IMR-90 (cell line): ENCODE measurements around the gene CTAGE1. TPM values are rescaled to one million over a fixed set of nuclear protein-coding genes. Genes with fewer than 3 reads are reported as not detected.
A peak's percentile ranks its signal among the peaks of the same experiment; 100 is the strongest.

Source experiments
- ATAC-seq: fragments of 200-7000 bp; cut with Tn5 transposase; 2 replicates; pipeline ENCODE4 v1.9.1; 2020; ENCODE audit warnings: low read depth, mild to moderate bottlenecking, moderate library complexity
- BruUV-seq: library from RNA; stranded (reverse); fragments of 400-500 nt; replicated peaks from 2 replicates; lab custom pipeline; 2021; lab: Mats Ljungman, UMichigan
- CTCF ChIA-PET: fragments of 300-600 bp; formaldehyde crosslinking; extraction: SDS; loops from one replicate; lab custom pipeline; 2021; ENCODE audit warnings: antibody characterized with exemption; lab: Yijun Ruan, JAX
- POLR2A ChIA-PET: fragments of 300-600 bp; sonication (Branson Sonifier 250); formaldehyde crosslinking; loops from one replicate; lab custom pipeline; 2022; ENCODE audit warnings: antibody characterized with exemption; ENCODE audit not compliant: unreplicated experiment; lab: Charles Lee
- DNase-seq: peaks from one replicate; pipeline ENCODE4 v3.0.0; 2013
- H2AFZ ChIP-seq: replicated peaks from 2 replicates; pipeline ENCODE3; 2013; ENCODE audit warnings: low read length, mild to moderate bottlenecking; ENCODE audit not compliant: poor library complexity
- H2AK5ac ChIP-seq: 2 replicates; pipeline ENCODE4 v1.6.1; 2013; ENCODE audit warnings: low read depth, low read length, inconsistent platforms
- H2AK9ac ChIP-seq: replicated peaks from 2 replicates; pipeline ENCODE3; 2013; ENCODE audit warnings: mild to moderate bottlenecking, low read depth, low read length, moderate library complexity; ENCODE audit not compliant: poor library complexity
- H2BK120ac ChIP-seq: 2 replicates; pipeline ENCODE4 v1.6.1; 2013; ENCODE audit warnings: low read depth, low read length, inconsistent platforms
- H2BK15ac ChIP-seq: 3 replicates; pipeline ENCODE4 v1.6.1; 2013; ENCODE audit warnings: low read depth, low read length, inconsistent platforms
- H2BK20ac ChIP-seq: 2 replicates; pipeline ENCODE4 v1.6.1; 2013; ENCODE audit warnings: low read depth, mild to moderate bottlenecking, inconsistent platforms, low read length, moderate library complexity
- H2BK5ac ChIP-seq: 2 replicates; pipeline ENCODE4 v1.6.1; 2013; ENCODE audit warnings: mild to moderate bottlenecking, low read depth, low read length, inconsistent platforms; ENCODE audit not compliant: poor library complexity, severe bottlenecking
- H3K14ac ChIP-seq: replicated peaks from 2 replicates; pipeline ENCODE4 v1.6.1; 2013; ENCODE audit warnings: low read depth, low read length, inconsistent platforms
- H3K18ac ChIP-seq: 2 replicates; pipeline ENCODE4 v1.6.1; 2013; ENCODE audit warnings: low read depth, low read length, control low read depth
- H3K23ac ChIP-seq: 2 replicates; pipeline ENCODE4 v1.6.1; 2013; ENCODE audit warnings: low read depth, low read length, inconsistent platforms
- H3K27ac ChIP-seq: 2 replicates; pipeline ENCODE4 v1.5.1; 2013; ENCODE audit warnings: mild to moderate bottlenecking, control low read depth, low read length; ENCODE audit not compliant: insufficient read depth
- H3K27me3 ChIP-seq: 2 replicates; pipeline ENCODE4 v1.6.1; 2013; ENCODE audit warnings: low read length; ENCODE audit not compliant: control insufficient read depth, insufficient read depth
- H3K36me3 ChIP-seq: 2 replicates; pipeline ENCODE4 v1.6.1; 2013; ENCODE audit warnings: low read length, mixed read lengths; ENCODE audit not compliant: control insufficient read depth, insufficient read depth
- H3K4ac ChIP-seq: 2 replicates; pipeline ENCODE4 v1.6.1; 2013; ENCODE audit warnings: low read depth, low read length, inconsistent platforms
- H3K4me1 ChIP-seq: 2 replicates; pipeline ENCODE4 v1.6.1; 2013; ENCODE audit warnings: low read length, mixed read lengths; ENCODE audit not compliant: control insufficient read depth, insufficient read depth
- H3K4me2 ChIP-seq: 2 replicates; pipeline ENCODE4 v1.6.1; 2013; ENCODE audit warnings: low read depth, mild to moderate bottlenecking, control low read depth, low read length, moderate library complexity
- H3K4me3 ChIP-seq: 2 replicates; pipeline ENCODE4 v1.5.1; 2013; ENCODE audit warnings: low read depth, mild to moderate bottlenecking, control low read depth, low read length, moderate library complexity; ENCODE audit not compliant: insufficient read depth
- H3K56ac ChIP-seq: 2 replicates; pipeline ENCODE4 v1.6.1; 2013; ENCODE audit warnings: low read length, inconsistent platforms; ENCODE audit not compliant: insufficient read depth; ENCODE audit errors: extremely low read depth
- H3K79me1 ChIP-seq, 2 experiments: 2 replicates each; pipeline ENCODE4 v1.6.1; 2013; ENCODE audit warnings: low read length in 2 of 2, inconsistent platforms in 1 of 2, low read depth in 1 of 2
- H3K9ac ChIP-seq: 2 replicates; pipeline ENCODE4 v1.6.1; 2013; ENCODE audit warnings: low read depth, low read length, control low read depth
- H3K9me1 ChIP-seq: 2 replicates; pipeline ENCODE4 v1.6.1; 2013; ENCODE audit warnings: low read length, inconsistent platforms; ENCODE audit not compliant: insufficient read depth
- H3K9me3 ChIP-seq: 2 replicates; pipeline ENCODE4 v1.6.1; 2013; ENCODE audit warnings: low read length; ENCODE audit not compliant: control insufficient read depth, insufficient read depth
- H4K20me1 ChIP-seq: 2 replicates; pipeline ENCODE4 v1.6.1; 2013; ENCODE audit warnings: low read length, inconsistent platforms; ENCODE audit not compliant: insufficient read depth
- H4K5ac ChIP-seq: 2 replicates; pipeline ENCODE4 v1.6.1; 2013; ENCODE audit warnings: mild to moderate bottlenecking, low read depth, low read length, control low read depth
- H4K8ac ChIP-seq, 2 experiments: 2 replicates each; pipeline ENCODE4 v1.6.1; 2013; ENCODE audit warnings: low read depth in 2 of 2, low read length in 2 of 2, control low read depth in 1 of 2, inconsistent platforms in 1 of 2
- H4K91ac ChIP-seq: 2 replicates; pipeline ENCODE4 v1.6.1; 2013; ENCODE audit warnings: low read depth, low read length, inconsistent platforms; ENCODE audit not compliant: insufficient read depth
- CHD1 ChIP-seq: IDR thresholded peaks from 2 replicates; pipeline ENCODE4 v1.6.1; 2012; ENCODE audit warnings: low read depth, low read length, improper control_type of control experiment
- RAD21 ChIP-seq: IDR thresholded peaks from 2 replicates; pipeline ENCODE4 v1.6.1; 2012; ENCODE audit warnings: low read length, improper control_type of control experiment
- RCOR1 ChIP-seq: IDR thresholded peaks from 2 replicates; pipeline ENCODE4 v1.6.1; 2012; ENCODE audit warnings: mild to moderate bottlenecking, low read length, improper control_type of control experiment; ENCODE audit not compliant: insufficient replicate concordance
- RFX5 ChIP-seq: IDR thresholded peaks from 2 replicates; pipeline ENCODE4 v1.8.0; 2012; ENCODE audit warnings: low read depth, mild to moderate bottlenecking, low read length, moderate library complexity
- WGBS, 2 experiments: methylation state at CpG; one replicate each; pipeline versions ENCODE4 v1.1.5 to v1.1.7; 2013; ENCODE audit warnings: missing lambda C conversion rate in 2 of 2; ENCODE audit not compliant: insufficient read length in 1 of 2; ENCODE audit errors: extremely low coverage in 2 of 2; 5-methylcytosine and 5-hydroxymethylcytosine counted together
- dilution Hi-C: fragments of 300-500 bp; cut with HindIII; formaldehyde crosslinking; loops from one replicate; pipeline ENCODE4 v1.14.3; 2018; ENCODE audit warnings: low sequenced_read_pairs; ENCODE audit not compliant: unreplicated experiment
- in situ Hi-C: fragments of 300-500 bp; cut with MboI; formaldehyde crosslinking; loops from 3 replicates; pipeline ENCODE4 v1.14.3; 2019; ENCODE audit warnings: low sequenced_read_pairs, inconsistent platforms, mixed read lengths
- intact Hi-C: fragments of 100-400 bp; cut with micrococcal nuclease; formaldehyde crosslinking; loops from 2 replicates; pipeline ENCODE4 v1.10.0; 2022
- polyA plus RNA-seq, 3 experiments: library from polyadenylated mRNA; depleted of rRNA; stranded (reverse); fragments of >200 nt; gene quantifications; 2 replicates each; pipeline ENCODE4 v1.2.3, GENCODE V29; 2012; ENCODE audit warnings: low replicate concordance in 1 of 3
- total RNA-seq: library from RNA; depleted of rRNA; stranded (reverse); fragments of >200 nt; gene quantifications from 2 replicates; pipeline ENCODE4 v1.2.3, GENCODE V29; 2012
- TF ChIP-seq, protein P1 (sequence below): fragments of 150-350 bp; IDR thresholded peaks from 2 replicates; pipeline ENCODE4 v1.6.1; 2016; ENCODE audit warnings: low read depth, mild to moderate bottlenecking, low read length, moderate library complexity, borderline replicate concordance

The CTAGE1 gene
- total and polyA plus RNA-seq, 2 of the 4 experiments (the other 2 are of a cell fraction): 0.09 TPM; not detected in 1

DNA sequence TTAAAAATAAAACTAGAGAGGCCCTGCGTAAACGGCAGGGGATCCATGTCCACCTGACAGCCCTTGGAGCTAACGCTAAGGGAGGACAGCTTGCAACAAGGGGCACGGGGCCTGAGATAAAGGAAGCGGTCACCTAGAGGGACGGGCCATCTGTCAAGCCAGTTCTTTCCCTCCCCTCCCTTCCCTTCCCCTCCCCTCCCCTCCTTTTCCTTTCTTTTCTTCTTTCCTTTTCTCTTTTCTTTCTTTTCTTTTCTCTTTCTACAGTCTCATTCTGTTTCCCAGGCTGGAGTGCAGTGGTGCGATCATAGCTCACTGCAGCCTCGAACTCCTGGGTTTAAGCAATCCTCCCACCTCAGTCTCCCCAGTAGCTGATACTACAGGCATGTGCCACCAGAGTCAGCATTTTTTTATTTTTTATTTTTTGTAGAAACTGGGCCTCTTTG lies 34.5 kb upstream of the CTAGE1 start:
- Histone ChIP-seq H3K4ac (no peak overlapping the region), H2BK15ac (no peak overlapping the region)

More for the DNA sequence above, 34.5 kb upstream of the CTAGE1 start:
- peak overlapping the region; percentile 1 for H2AFZ ChIP-seq
- no peak overlapping the region for H2AK5ac ChIP-seq
- H3K56ac ChIP-seq: no peak overlapping the region
- H2BK120ac ChIP-seq: no peak overlapping the region
- CTCF ChIA-PET: interaction anchor here (1.2 kb wide), 1 partner anchor 47 kb away, joined by 3 read pairs; no protein-coding TSS in a partner anchor
- H4K5ac ChIP-seq: no peak overlapping the region
- ATAC-seq (no peak), DNase-seq (no peak)
- no peak overlapping the region for H3K27ac ChIP-seq
- dilution Hi-C loops (no loop called here), intact Hi-C loops (no loop called here), in situ Hi-C loops (no loop called here)
- peaks cover 2% of the 10 kb centered on the region; the same call in 1 of the 2 replicates for H3K4me1 ChIP-seq
- H2AK9ac ChIP-seq: no peak overlapping the region
- no peak overlapping the region for H4K91ac ChIP-seq
- H3K27me3 ChIP-seq: peaks cover 5% of the 10 kb centered on the region
- no peaks in the 10 kb centered on the region; the same call in 1 of the 2 replicates for H3K9me3 ChIP-seq
- TF ChIP-seq RAD21: no peak
- TF ChIP-seq, protein P1, sequence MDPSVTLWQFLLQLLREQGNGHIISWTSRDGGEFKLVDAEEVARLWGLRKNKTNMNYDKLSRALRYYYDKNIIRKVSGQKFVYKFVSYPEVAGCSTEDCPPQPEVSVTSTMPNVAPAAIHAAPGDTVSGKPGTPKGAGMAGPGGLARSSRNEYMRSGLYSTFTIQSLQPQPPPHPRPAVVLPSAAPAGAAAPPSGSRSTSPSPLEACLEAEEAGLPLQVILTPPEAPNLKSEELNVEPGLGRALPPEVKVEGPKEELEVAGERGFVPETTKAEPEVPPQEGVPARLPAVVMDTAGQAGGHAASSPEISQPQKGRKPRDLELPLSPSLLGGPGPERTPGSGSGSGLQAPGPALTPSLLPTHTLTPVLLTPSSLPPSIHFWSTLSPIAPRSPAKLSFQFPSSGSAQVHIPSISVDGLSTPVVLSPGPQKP: no peak
- TF ChIP-seq RCOR1: no peak
- no peak for TF ChIP-seq RFX5
- TF ChIP-seq CHD1: no peak
- H3K18ac ChIP-seq: no peak overlapping the region
- no peak overlapping the region for H2BK5ac ChIP-seq
- no peak overlapping the region for H3K9ac ChIP-seq
- H3K14ac ChIP-seq: no peak overlapping the region
- no peak overlapping the region for H3K4me3 ChIP-seq
- H3K23ac ChIP-seq: no peak overlapping the region
- no peaks in the 10 kb centered on the region for H3K36me3 ChIP-seq
- H4K8ac ChIP-seq: no peak overlapping the region
- H4K20me1 ChIP-seq: no peaks in the 10 kb centered on the region
- no TSS peak for BruUV-seq
- WGBS, 2 experiments: 86% methylated on average over 5 of the region's 8 CpGs; no CpG with 5 or more reads in 1 of the 2 experiments
- no peaks in the 10 kb centered on the region for H3K79me1 ChIP-seq
- POLR2A ChIA-PET: no interaction called here
- H3K4me2 ChIP-seq: no peak overlapping the region
- peaks cover 8% of the 10 kb centered on the region for H3K9me1 ChIP-seq
- no peak overlapping the region for H2BK20ac ChIP-seq
